Activated CD4-positive, alpha-beta T cell treated with anti-CD3 and anti-CD28 coated beads, Interleukin-2, amount 50 U/mL, for 48 hours (primary cell): ENCODE results near the gene SEPTIN2.
A peak's percentile ranks its signal among the peaks of the same experiment; 100 is the strongest.
"Not testable (repeated sequence)": the region's sequence is repeated elsewhere in the genome, so short reads cannot be mapped to it uniquely, and the experiment has no call there.

Source experiments
- DNase-seq, 2 experiments: peaks; one replicate each; pipeline ENCODE4 v3.0.0-alpha.2; 2020

The SEPTIN2 gene

DNA sequence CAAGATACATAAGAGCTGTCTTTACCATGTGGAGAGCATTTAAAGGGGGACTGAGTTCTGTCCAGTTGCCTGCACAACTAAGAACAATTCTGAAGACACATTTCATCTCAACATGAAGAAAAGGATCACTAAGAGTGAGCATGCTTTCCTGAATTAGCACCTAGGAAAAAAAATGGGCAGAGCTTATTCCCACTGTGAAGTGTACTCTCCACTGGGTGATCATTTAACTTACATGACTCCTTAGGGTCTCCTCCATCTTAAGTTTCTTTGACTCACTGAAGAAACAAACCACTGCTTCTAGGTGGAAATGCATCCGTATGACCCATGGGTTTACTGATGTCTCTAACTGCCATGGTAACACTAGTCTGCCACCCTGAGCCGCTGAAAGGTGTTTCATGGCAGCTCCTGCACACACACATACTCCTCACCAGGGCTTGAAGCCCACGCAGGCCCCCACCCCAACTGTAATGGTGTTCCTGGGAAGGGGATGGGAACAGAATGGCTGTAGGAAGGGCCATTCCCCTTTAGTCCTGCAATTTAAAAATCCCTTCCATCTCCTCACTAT lies 27.3 kb upstream of the SEPTIN2 start:
- no peak for DNase-seq

GRCh38 chr2:241289053-241289452 lies 26.7 kb upstream of the SEPTIN2 start:
- no peak for DNase-seq

- no peak for DNase-seq
Measured at GRCh38 chr2:241289597-241289996, 26.1 kb upstream of the SEPTIN2 start.

- no peak for DNase-seq
Measured at GRCh38 chr2:241291153-241291552, 24.6 kb upstream of the SEPTIN2 start.

DNA sequence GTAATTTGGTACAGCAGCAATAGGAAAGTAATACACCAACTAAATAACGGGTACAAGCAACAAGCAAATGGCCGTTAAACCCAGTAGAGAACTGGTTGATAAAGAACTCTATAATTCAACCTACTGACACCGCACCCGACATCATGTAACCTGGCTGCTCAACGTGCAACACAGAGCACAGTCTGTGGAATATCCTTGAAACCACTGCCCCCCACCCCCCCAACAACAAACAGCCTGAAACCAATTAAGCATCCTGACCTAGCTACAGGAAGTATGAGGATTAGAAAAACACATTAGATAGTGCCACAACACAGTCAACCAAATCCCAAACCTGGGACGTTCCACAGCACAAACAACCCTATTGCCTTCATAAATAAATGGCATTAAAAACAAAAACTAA lies 23.7 kb upstream of the SEPTIN2 start:
- no peak for DNase-seq

GRCh38 chr2:241293378-241293797 lies 22.3 kb upstream of the SEPTIN2 start:
- DNase-seq, result not testable (repeated sequence)

DNA sequence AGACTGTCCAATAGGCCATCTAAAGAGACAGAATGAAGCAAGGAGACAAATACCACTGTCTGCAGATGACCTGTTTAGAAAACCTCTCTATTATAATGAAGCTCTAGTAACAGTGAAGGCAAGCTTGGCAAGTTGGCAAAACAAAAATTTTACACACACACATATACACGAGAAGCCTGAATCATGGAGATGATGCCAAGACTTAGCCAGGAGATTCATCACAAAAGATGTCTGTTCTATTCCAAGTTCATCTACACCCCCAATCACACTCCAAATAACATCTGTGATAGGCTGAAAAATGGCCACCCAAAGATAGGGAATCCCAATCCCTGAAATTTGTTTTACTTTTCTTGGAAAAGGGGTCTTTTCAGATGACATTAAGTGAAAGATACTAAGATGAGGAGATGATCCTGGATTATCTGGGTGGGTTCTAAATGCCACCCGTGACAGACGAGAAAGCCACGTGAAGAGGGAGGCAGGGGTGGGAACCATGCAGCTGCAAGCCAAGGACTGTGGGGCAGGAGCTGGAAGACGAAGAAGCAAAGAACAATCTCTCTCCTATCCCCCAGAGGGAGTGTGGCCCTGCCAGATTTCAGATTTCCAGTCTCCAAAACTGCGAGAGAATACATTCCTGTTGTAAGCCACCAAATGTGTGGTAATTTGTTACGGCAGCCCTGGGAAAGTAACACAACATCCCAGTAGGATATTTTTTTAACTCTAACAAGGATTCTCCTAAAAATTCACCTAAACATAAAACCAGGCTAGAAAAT lies 20.2 kb upstream of the SEPTIN2 start:
- DNase-seq, result no peak

DNA sequence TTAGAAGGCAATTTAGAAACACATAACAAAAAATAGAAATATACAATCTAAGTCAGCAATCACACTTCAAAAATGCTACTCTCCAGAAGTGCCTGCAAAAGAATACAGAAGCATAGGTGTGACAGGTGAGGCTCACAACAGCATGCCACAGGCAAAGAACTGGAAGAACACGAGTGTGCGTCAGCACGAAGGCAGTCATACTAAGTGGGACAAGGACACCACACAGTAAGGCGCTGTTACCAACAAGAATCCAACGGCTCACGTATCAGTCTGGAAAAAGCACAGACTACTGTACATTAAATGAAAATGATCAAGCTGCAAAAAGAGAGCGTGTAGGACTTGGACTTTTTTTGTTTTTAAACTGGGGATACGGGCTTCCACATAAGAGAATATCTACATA lies 19.0 kb upstream of the SEPTIN2 start:
- DNase-seq, result no peak

GRCh38 chr2:241298673-241299072 lies 17.1 kb upstream of the SEPTIN2 start:
- no peak for DNase-seq

- peak in 1 of 2 experiments; percentile 35 for DNase-seq
Measured at GRCh38 chr2:241300000-241300399, 15.7 kb upstream of the SEPTIN2 start.

GRCh38 chr2:241302083-241302482 lies 13.6 kb upstream of the SEPTIN2 start:
- no peak for DNase-seq

GRCh38 chr2:241302759-241303651 lies 12.7 kb upstream of the SEPTIN2 start:
- no peak for DNase-seq

- DNase-seq, result no peak
Measured at GRCh38 chr2:241304039-241304670, 11.6 kb upstream of the SEPTIN2 start.

DNA sequence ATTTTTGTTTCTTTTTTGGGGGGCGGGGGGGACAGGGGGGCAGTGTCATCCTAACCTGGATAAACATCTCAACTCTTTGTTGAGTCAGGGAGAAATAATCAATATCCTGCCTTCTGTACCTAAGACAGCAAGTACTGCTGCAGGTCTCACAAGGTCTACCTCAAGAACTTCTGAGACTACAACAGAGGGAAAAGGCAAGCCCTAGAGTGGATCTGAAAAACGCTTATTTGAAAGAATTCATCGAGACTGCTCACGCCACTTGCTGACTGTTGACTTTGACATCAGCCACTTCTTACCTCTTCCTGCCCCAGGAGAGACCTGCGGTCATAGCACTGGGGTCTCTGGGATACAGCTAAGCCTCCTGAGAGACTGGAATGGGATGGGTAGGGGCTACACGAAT lies 8.7 kb upstream of the SEPTIN2 start:
- DNase-seq, result no peak

DNA sequence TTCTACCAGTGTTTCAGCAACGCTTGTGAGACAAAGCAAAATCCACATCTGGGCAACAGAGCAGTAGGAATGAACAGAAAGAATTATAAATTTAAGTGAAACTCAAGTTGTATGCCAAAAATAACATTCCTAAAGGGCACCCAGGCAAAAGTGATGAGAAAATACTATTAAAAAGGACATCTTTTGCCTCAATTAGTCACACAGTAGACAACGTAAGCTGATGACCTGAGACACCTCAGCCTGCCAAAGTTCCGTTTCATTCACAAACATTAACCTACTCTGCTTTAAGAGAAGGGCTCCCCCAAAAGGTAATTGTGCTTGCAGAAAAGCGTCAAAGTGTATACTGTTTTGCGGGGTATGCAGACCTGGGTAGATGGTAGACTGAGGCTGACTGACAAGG lies 7.5 kb upstream of the SEPTIN2 start:
- DNase-seq, result no peak

DNA sequence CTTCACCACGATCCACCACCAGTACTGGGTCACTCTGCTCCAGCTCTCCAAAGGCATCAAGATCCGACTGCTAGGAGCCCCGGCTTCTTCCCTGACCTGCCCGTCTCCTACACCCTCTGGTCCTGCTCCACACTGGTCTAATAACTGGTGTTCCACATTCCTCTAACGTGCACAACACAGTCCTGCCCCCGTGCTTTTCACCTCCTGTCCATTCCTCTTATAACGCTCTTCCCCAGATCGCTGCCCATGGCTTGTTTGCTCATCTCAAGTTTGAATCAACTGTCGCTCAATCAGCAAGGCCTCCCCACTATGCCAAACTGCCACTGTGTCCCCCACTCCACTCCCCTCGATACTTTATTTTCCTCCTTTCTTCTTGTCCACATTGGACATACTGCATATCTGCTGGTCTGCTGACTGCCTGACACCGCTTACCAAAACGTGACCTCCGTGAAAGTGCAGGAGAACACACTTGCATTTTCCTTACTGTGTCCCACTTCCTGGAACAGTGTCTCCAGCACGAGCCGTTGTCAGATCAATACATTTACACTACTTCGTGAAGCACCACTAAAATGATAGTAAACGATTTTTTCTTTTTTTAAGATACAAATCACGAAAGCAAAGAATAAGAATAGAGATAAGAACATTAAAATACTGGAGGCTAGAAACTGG lies 6.8 kb upstream of the SEPTIN2 start:
- DNase-seq, result no peak

GRCh38 chr2:241309684-241310117 lies 6.0 kb upstream of the SEPTIN2 start:
- DNase-seq, result peak; percentile 65 to 75

DNA sequence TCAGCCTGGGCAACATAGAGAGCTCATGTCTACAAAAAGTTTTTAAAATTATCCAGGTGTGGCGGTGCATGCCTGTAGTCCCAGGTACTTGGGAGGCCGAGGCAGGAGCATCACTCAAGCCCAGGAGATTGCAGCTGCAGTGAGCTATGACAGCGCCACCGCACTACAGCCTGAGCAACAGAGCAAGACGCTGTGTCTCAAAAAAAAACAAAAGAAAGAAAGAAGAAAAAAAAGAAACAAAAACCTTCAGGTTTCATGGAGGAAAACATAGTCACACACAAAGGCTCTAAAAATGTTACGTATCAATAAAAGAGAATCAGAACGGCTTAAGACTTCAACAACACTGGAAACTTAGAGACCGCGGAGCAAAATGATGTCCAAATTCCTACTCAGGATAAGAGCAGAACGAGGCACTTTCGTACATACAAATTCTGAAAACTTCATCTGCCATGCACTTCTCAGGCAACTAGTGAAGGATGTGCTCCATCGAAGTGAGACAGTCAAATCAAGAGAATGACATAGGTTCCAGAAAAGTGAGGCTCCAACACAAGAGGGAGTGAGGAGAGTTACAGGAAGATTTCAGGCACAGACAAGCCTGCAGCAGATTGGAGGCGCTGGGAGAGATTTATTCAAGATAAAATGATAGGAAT lies 4.7 kb upstream of the SEPTIN2 start:
- no peak for DNase-seq

- DNase-seq, result no peak
Measured at GRCh38 chr2:241312082-241312481, 3.6 kb upstream of the SEPTIN2 start.

- DNase-seq, result no peak
Measured at GRCh38 chr2:241313543-241314095, 2.1 kb upstream of the SEPTIN2 start.

- DNase-seq, result no peak
Measured at GRCh38 chr2:241314226-241315092, 1.3 kb upstream of the SEPTIN2 start.
